Measurements from ENCODE around the gene CA5A. TPM values are rescaled to one million over a fixed set of nuclear protein-coding genes. Genes with fewer than 3 reads are reported as not detected.
"Not testable (repeated sequence)": the region's sequence is repeated elsewhere in the genome, so short reads cannot be mapped to it uniquely, and the experiment has no call there.

CA5A gene
- total and polyA plus RNA-seq, 2 of the 4 experiments (the other 2 are of a cell fraction): not detected

DNA sequence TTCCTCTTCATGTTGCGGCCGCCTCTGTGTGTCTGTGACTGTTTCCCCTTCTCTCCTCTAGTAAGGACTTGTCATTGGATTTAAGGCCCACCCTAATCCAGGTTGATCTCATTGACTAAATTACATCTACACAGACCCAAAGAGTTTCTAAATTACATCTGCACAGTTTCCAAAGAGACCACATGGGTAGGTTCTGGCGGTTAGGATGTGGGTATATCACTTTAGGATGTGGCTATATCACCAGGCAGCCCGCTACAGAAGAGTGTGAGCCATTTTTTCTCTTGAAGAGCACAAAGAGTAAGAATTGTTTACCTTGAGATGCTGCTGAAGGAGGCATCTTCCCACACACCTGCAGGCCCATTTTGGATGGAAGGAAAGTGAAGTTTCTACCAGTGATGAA is 45.0 kb upstream of the CA5A start:
- H3K4me2 ChIP-seq (ENCODE audit: low read depth, low read length); dilution Hi-C loops (cut with HindIII; ENCODE audit: low sequenced_read_pairs, unreplicated experiment); H3K36me3 ChIP-seq (ENCODE audit: control insufficient read depth, insufficient read depth, low read length); H3K23ac ChIP-seq (ENCODE audit: low read depth, low read length); H3K9me1 ChIP-seq (ENCODE audit: insufficient read depth, low read length); H3K4ac ChIP-seq (ENCODE audit: low read depth, low read length); H2BK5ac ChIP-seq (ENCODE audit: low read depth, low read length, poor library complexity, severe bottlenecking); H2AK9ac ChIP-seq (replicated peaks; ENCODE audit: low read depth, low read length, poor library complexity); H3K4me3 ChIP-seq (ENCODE audit: insufficient read depth, low read depth, low read length); H4K20me1 ChIP-seq (ENCODE audit: insufficient read depth, low read length); H3K9ac ChIP-seq (ENCODE audit: low read depth, low read length); H2AFZ ChIP-seq (replicated peaks; ENCODE audit: low read length, poor library complexity); H4K8ac ChIP-seq (ENCODE audit: low read depth in 2 of 2, low read length in 2 of 2); DNase-seq; H4K5ac ChIP-seq (ENCODE audit: low read depth, low read length); H2BK15ac ChIP-seq (ENCODE audit: low read depth, low read length); BruUV-seq (replicated peaks); CTCF ChIA-PET; H2AK5ac ChIP-seq (ENCODE audit: low read depth, low read length); in situ Hi-C loops (cut with MboI; ENCODE audit: low sequenced_read_pairs); H4K91ac ChIP-seq (ENCODE audit: insufficient read depth, low read depth, low read length); H3K27me3 ChIP-seq (ENCODE audit: control insufficient read depth, insufficient read depth, low read length); H3K14ac ChIP-seq (replicated peaks; ENCODE audit: low read depth, low read length); H2BK120ac ChIP-seq (ENCODE audit: low read depth, low read length); H3K27ac ChIP-seq (ENCODE audit: insufficient read depth, low read length); H3K18ac ChIP-seq (ENCODE audit: low read depth, low read length); H2BK20ac ChIP-seq (ENCODE audit: low read depth, low read length); H3K9me3 ChIP-seq (ENCODE audit: control insufficient read depth, insufficient read depth, low read length); POLR2A ChIA-PET (ENCODE audit: unreplicated experiment); H3K56ac ChIP-seq (ENCODE audit: extremely low read depth, insufficient read depth, low read length); intact Hi-C loops (cut with micrococcal nuclease); ATAC-seq (ENCODE audit: low read depth): not testable (repeated sequence)
- no CpG with 5 or more reads among the region's 4 CpGs for WGBS, 2 experiments (ENCODE audit: extremely low coverage in 2 of 2, insufficient read length in 1 of 2)
- Histone ChIP-seq H3K79me1 (ENCODE audit: low read depth in 1 of 2, low read length in 2 of 2) (peaks cover 11 to 32% of the 10 kb centered on the region in 2 experiments; a peak in 2 of 4 replicates), H3K4me1 (ENCODE audit: control insufficient read depth, insufficient read depth, low read length) (peaks cover 10% of the 10 kb centered on the region)

DNA sequence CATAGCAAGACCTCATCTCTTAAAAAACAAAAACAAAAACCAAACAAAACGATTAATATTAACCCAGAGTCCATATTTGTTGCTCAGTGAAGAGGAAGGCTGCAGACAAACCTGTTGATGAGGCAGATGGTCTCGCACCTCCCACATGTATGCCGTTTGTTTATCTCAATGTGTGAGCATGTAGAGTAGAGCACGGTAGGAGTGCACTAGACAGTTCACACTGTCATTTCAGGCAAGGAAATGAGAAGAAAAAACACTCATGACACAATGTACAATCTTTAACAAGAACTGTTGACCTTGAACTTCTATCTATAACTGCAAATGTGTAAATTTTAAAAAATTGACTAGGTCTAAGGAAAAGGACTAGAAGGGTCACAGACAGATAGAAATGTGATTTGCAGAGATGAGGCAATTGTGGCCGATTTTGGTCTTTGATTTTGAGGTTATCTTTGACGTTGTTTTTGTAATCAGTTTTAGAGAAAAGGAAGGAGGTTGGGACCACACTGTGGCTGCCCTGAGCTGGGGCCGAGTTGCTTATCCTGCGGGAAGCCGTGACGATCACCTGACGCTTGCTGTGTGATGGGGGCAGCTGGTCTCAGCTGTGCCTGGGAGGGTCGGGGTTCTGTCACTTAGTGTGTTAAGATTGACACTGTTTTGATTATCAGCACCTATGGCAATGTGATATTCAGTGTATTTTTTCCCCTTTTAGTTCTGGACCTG is 43.7 kb upstream of the CA5A start:
- H3K4ac ChIP-seq (ENCODE audit: low read depth, low read length); H2BK15ac ChIP-seq (ENCODE audit: low read depth, low read length); H3K4me1 ChIP-seq (ENCODE audit: control insufficient read depth, insufficient read depth, low read length); H2BK5ac ChIP-seq (ENCODE audit: low read depth, low read length, poor library complexity, severe bottlenecking); H3K9ac ChIP-seq (ENCODE audit: low read depth, low read length); dilution Hi-C loops (cut with HindIII; ENCODE audit: low sequenced_read_pairs, unreplicated experiment); H2BK120ac ChIP-seq (ENCODE audit: low read depth, low read length); ATAC-seq (ENCODE audit: low read depth); H3K56ac ChIP-seq (ENCODE audit: extremely low read depth, insufficient read depth, low read length); CTCF ChIA-PET; BruUV-seq (replicated peaks); H2AK9ac ChIP-seq (replicated peaks; ENCODE audit: low read depth, low read length, poor library complexity); H3K18ac ChIP-seq (ENCODE audit: low read depth, low read length); H3K4me2 ChIP-seq (ENCODE audit: low read depth, low read length); in situ Hi-C loops (cut with MboI; ENCODE audit: low sequenced_read_pairs); H3K9me1 ChIP-seq (ENCODE audit: insufficient read depth, low read length); H3K14ac ChIP-seq (replicated peaks; ENCODE audit: low read depth, low read length); H3K9me3 ChIP-seq (ENCODE audit: control insufficient read depth, insufficient read depth, low read length); POLR2A ChIA-PET (ENCODE audit: unreplicated experiment); H4K20me1 ChIP-seq (ENCODE audit: insufficient read depth, low read length); DNase-seq; H3K23ac ChIP-seq (ENCODE audit: low read depth, low read length); H4K8ac ChIP-seq (ENCODE audit: low read depth in 2 of 2, low read length in 2 of 2); H4K91ac ChIP-seq (ENCODE audit: insufficient read depth, low read depth, low read length); H3K27ac ChIP-seq (ENCODE audit: insufficient read depth, low read length); intact Hi-C loops (cut with micrococcal nuclease); H2AFZ ChIP-seq (replicated peaks; ENCODE audit: low read length, poor library complexity); H2BK20ac ChIP-seq (ENCODE audit: low read depth, low read length); H3K4me3 ChIP-seq (ENCODE audit: insufficient read depth, low read depth, low read length); H3K27me3 ChIP-seq (ENCODE audit: control insufficient read depth, insufficient read depth, low read length); H2AK5ac ChIP-seq (ENCODE audit: low read depth, low read length); H4K5ac ChIP-seq (ENCODE audit: low read depth, low read length): not testable (repeated sequence)
- no CpG with 5 or more reads among the region's 12 CpGs for WGBS, 2 experiments (ENCODE audit: extremely low coverage in 2 of 2, insufficient read length in 1 of 2)
- Histone ChIP-seq H3K79me1 (ENCODE audit: low read depth in 1 of 2, low read length in 2 of 2) (peaks cover 16 to 31% of the 10 kb centered on the region in 2 experiments; a peak in 2 of 4 replicates), H3K36me3 (ENCODE audit: control insufficient read depth, insufficient read depth, low read length) (peaks cover 12% of the 10 kb centered on the region)

All from IMR-90 (cell line).